Suprapubic skin (tissue), 4 donors: ENCODE measurements around the gene HNRNPL. TPM values are rescaled to one million over a fixed set of nuclear protein-coding genes. Genes with fewer than 3 reads are reported as not detected.
"Not testable (repeated sequence)": the region's sequence is repeated elsewhere in the genome, so short reads cannot be mapped to it uniquely, and the experiment has no call there.

Experiments used
- DNase-seq, 2 donors: peaks; one replicate each; pipeline ENCODE4 v3.0.0-alpha.2; 2019; ENCODE audit warnings: low spot score in 2 of 2
- H3K27ac ChIP-seq: fragments of 200-600 bp; sonication (generic); one replicate; pipeline ENCODE4 v1.5.1; 2019
- H3K27me3 ChIP-seq: fragments of 200-600 bp; sonication (generic); one replicate; pipeline ENCODE4 v1.5.1; 2019
- H3K36me3 ChIP-seq: fragments of 200-600 bp; sonication (generic); one replicate; pipeline ENCODE4 v1.5.1; 2019
- H3K4me1 ChIP-seq: fragments of 200-600 bp; sonication (generic); one replicate; pipeline ENCODE4 v1.5.1; 2019
- H3K4me3 ChIP-seq: fragments of 200-600 bp; sonication (generic); one replicate; pipeline ENCODE4 v1.5.1; 2019; ENCODE audit warnings: mild to moderate bottlenecking
- H3K9me3 ChIP-seq: fragments of 200-600 bp; sonication (generic); one replicate; pipeline ENCODE4 v1.5.1; 2019
- EP300 ChIP-seq: sonication (generic); formaldehyde crosslinking; IDR thresholded peaks from one replicate; pipeline ENCODE4 v1.6.1; 2017; ENCODE audit warnings: antibody characterized with exemption
- POLR2A ChIP-seq, 2 donors: fragments of 450-650 bp; IDR thresholded peaks; one replicate each; pipeline ENCODE4 v1.6.1; 2017; ENCODE audit warnings: antibody characterized with exemption in 2 of 2, mild to moderate bottlenecking in 2 of 2, moderate library complexity in 2 of 2
- POLR2AphosphoS5 ChIP-seq, 3 donors: sonication (generic); formaldehyde crosslinking; IDR thresholded peaks; one replicate each; pipeline ENCODE4 v1.6.1; 2017; ENCODE audit warnings: antibody characterized with exemption in 3 of 3
- WGBS: methylation state at CpG from one replicate; pipeline ENCODE4 v1.1.5; 2018; 5-methylcytosine and 5-hydroxymethylcytosine counted together
- total RNA-seq, 4 donors: library from RNA; depleted of rRNA; stranded (reverse); fragments of >200 nt; gene quantifications; one replicate each; pipeline ENCODE4 v1.1.0, GENCODE V29; 2016
- TF ChIP-seq, protein P1 (sequence below), 2 donors: fragments of 200-600 bp in 1 of 2; fragments of 450-650 bp in 1 of 2; sonication (generic) in 1 of 2; IDR thresholded peaks; one replicate each; pipeline ENCODE4 v1.5.1; 2016 to 2019; ENCODE audit warnings: antibody characterized with exemption in 2 of 2, mild to moderate bottlenecking in 1 of 2, moderate library complexity in 1 of 2

Gene HNRNPL
- total RNA-seq, 4 donors from 2014 or later: 178 to 227 (median 200) TPM

DNA sequence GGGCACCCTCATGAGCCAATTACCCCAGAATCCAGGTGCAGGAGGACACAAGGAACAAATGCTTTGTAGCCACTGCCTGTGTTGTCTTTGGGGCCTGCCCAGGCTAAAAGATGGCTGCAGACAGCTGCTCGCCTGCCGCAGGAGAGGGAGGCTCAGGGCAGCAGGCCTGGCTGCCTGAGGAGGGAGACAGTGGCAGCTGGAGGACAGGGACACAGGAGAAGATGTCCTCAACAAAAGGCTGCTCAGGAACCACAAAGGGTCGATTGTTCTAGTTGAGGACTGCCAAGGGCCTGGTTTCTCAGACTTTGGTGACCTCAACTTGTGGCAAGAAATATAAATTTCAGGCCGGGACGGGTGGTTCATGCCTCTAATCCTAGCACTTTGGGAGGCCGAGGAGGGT lies 42.0 kb upstream of the HNRNPL start:
- TF ChIP-seq, protein P1, sequence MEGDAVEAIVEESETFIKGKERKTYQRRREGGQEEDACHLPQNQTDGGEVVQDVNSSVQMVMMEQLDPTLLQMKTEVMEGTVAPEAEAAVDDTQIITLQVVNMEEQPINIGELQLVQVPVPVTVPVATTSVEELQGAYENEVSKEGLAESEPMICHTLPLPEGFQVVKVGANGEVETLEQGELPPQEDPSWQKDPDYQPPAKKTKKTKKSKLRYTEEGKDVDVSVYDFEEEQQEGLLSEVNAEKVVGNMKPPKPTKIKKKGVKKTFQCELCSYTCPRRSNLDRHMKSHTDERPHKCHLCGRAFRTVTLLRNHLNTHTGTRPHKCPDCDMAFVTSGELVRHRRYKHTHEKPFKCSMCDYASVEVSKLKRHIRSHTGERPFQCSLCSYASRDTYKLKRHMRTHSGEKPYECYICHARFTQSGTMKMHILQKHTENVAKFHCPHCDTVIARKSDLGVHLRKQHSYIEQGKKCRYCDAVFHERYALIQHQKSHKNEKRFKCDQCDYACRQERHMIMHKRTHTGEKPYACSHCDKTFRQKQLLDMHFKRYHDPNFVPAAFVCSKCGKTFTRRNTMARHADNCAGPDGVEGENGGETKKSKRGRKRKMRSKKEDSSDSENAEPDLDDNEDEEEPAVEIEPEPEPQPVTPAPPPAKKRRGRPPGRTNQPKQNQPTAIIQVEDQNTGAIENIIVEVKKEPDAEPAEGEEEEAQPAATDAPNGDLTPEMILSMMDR (IDR thresholded peaks at IDR 0.05): no peak
- TF ChIP-seq POLR2A (IDR thresholded peaks at IDR 0.05) (no peak), POLR2AphosphoS5 (IDR thresholded peaks at IDR 0.05) (no peak), EP300 (no peak)
- Histone ChIP-seq H3K4me1 (peaks cover 9% of the 10 kb centered on the region), H3K27me3 (no peaks in the 10 kb centered on the region), H3K9me3 (no peaks in the 10 kb centered on the region), H3K36me3 (peaks cover 48% of the 10 kb centered on the region), H3K27ac (no peak overlapping the region), H3K4me3 (no peak overlapping the region)
- DNase-seq: no peak
- WGBS: 82% methylated on average over 6 of the region's 6 CpGs

- no peaks in the 10 kb centered on the region for H3K9me3 ChIP-seq
- H3K36me3 ChIP-seq: peaks cover 48% of the 10 kb centered on the region
- no peak overlapping the region for H3K27ac ChIP-seq
- no peak for DNase-seq
- TF ChIP-seq POLR2A (IDR thresholded peaks at IDR 0.05): no peak
- TF ChIP-seq, protein P1 (IDR thresholded peaks at IDR 0.05): no peak
- TF ChIP-seq EP300: no peak
- TF ChIP-seq POLR2AphosphoS5 (IDR thresholded peaks at IDR 0.05): no peak
- H3K4me3 ChIP-seq: no peak overlapping the region
- no peaks in the 10 kb centered on the region for H3K27me3 ChIP-seq
- peaks cover 4% of the 10 kb centered on the region for H3K4me1 ChIP-seq
Measured at GRCh38 chr19:38890686-38891085, 40.9 kb upstream of the HNRNPL start.

- 100% methylated on average over 4 of the region's 8 CpGs for WGBS
- no peak for DNase-seq
- Histone ChIP-seq H3K4me1 (no peaks in the 10 kb centered on the region), H3K36me3 (peaks cover 48% of the 10 kb centered on the region), H3K4me3 (no peak overlapping the region), H3K27ac (no peak overlapping the region), H3K27me3 (no peaks in the 10 kb centered on the region), H3K9me3 (no peaks in the 10 kb centered on the region)
- TF ChIP-seq POLR2A (IDR thresholded peaks at IDR 0.05): no peak
Measured at GRCh38 chr19:38889803-38890202, 40.0 kb upstream of the HNRNPL start.

DNA sequence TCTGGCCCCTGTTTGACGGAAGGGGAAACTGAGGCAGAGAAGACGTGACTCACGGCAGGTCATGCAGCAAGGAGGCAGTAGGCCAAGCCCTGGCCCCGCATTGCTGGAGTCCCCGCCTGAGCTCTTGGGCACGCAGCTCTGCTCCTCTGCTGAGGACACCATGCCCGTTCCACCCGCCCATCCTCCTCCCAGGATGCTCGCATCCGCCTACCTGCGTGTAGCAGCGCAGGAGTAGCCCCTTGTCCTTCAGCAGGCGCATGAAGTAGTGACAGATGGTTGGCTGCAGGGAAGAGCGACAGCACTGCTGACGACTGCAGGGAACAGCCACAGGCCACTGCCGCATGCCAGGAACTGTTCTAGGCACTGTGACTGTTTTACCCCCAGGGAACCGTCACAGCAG lies 39.1 kb upstream of the HNRNPL start:
- Histone ChIP-seq H3K27me3 (no peaks in the 10 kb centered on the region), H3K36me3 (peaks cover 43% of the 10 kb centered on the region), H3K4me3 (no peak overlapping the region), H3K27ac (no peak overlapping the region), H3K4me1 (no peaks in the 10 kb centered on the region), H3K9me3 (no peaks in the 10 kb centered on the region)
- no peak for TF ChIP-seq POLR2AphosphoS5 (IDR thresholded peaks at IDR 0.05)
- TF ChIP-seq EP300: no peak
- no peak for TF ChIP-seq POLR2A (IDR thresholded peaks at IDR 0.05)
- TF ChIP-seq, protein P1 (IDR thresholded peaks at IDR 0.05): no peak
- 88% methylated on average over 11 of the region's 17 CpGs for WGBS
- DNase-seq: no peak

DNA sequence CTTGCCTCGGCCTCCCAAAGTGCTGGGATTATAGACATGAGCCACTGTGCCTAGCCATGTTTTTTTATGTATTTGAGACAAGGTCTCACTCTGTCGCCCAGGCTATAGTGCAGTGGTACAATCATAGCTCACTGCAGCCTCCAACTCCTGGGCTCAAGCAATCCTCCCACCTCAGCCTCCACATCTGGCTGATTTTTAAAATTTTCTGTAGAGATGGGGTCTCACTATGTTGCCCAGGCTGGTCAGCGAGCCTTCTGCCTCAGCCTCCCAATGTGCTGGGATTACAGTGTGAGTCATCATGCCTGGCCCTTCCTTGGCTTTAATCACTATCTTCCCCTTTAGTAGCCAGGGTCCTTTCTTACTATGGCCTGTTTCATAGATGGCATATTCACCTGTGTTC lies 34.9 kb upstream of the HNRNPL start:
- H3K4me3 ChIP-seq, DNase-seq, H3K4me1 ChIP-seq, H3K27ac ChIP-seq, H3K27me3 ChIP-seq, H3K9me3 ChIP-seq: not testable (repeated sequence)
- H3K36me3 ChIP-seq: peaks cover 60% of the 10 kb centered on the region
- WGBS: 91% methylated on average over 3 of the region's 3 CpGs

DNA sequence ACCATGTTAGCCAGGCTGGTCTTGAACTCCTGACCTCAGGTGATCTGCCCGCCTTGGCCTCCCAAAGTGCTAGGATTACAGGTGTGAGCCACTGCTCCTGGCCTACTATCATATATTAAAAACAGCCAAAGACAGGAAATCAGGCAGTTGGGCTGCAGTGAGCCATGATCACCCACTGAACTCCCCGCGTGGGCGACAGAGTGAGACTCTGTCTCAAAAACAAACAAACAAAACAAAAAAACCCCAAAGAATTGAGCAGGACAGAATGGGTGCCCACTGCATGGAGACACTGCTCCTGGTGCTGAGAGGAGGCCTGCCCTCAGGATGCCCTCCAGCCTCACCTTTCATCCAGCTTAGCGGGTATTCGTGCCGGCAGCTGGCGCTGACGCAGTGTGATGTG lies 33.5 kb upstream of the HNRNPL start:
- H3K27me3 ChIP-seq: no peaks in the 10 kb centered on the region

More for the DNA sequence above, 33.5 kb upstream of the HNRNPL start:
- no peaks in the 10 kb centered on the region for H3K9me3 ChIP-seq
- no peak for DNase-seq
- TF ChIP-seq EP300: no peak
- TF ChIP-seq POLR2AphosphoS5 (IDR thresholded peaks at IDR 0.05): no peak
- no peak for TF ChIP-seq POLR2A (IDR thresholded peaks at IDR 0.05)
- TF ChIP-seq, protein P1 (IDR thresholded peaks at IDR 0.05): no peak
- WGBS: 93% methylated on average over 8 of the region's 9 CpGs
- no peaks in the 10 kb centered on the region for H3K4me1 ChIP-seq
- peaks cover 55% of the 10 kb centered on the region for H3K36me3 ChIP-seq
- no peak overlapping the region for H3K27ac ChIP-seq
- H3K4me3 ChIP-seq: no peak overlapping the region
